ENCODE data around the gene CLEC1B. TPM values are rescaled to one million over a fixed set of nuclear protein-coding genes. Genes with fewer than 3 reads are reported as not detected.
"Not testable (repeated sequence)": the region's sequence is repeated elsewhere in the genome, so short reads cannot be mapped to it uniquely, and the experiment has no call there.

The CLEC1B gene
- total RNA-seq, 1 donor from 2014 or later, result not detected

DNA sequence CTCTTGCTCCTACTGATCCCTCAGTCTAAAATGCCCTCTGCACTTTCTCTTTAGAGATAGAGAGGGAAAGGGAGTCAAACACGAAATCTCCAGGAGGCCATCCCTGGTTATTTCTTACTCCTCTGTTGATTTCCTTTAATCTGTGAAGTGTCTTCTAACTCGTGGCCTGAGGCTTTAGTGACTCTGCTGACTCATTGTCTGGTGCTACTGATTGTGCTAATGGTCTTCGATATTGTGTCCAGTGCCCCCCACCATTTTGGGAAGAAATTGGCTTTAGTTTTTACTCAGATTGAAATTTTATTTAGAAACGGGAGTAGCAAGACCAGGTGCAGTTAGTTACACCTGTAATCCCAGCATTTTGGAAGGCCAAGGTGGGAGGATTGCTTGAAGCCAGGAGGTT, 32.4 kb upstream of the CLEC1B start:
- no peaks in the 10 kb centered on the region for H3K9me3 Mint-ChIP-seq (ENCODE audit: unreplicated experiment)
- DNase-seq (ENCODE audit: low spot score), result no peak
- H3K27me3 Mint-ChIP-seq (ENCODE audit: unreplicated experiment), result peaks cover 1% of the 10 kb centered on the region
- H3K27ac Mint-ChIP-seq (ENCODE audit: unreplicated experiment), result peak overlapping the region; percentile 26
- TF ChIP-seq, protein P1, sequence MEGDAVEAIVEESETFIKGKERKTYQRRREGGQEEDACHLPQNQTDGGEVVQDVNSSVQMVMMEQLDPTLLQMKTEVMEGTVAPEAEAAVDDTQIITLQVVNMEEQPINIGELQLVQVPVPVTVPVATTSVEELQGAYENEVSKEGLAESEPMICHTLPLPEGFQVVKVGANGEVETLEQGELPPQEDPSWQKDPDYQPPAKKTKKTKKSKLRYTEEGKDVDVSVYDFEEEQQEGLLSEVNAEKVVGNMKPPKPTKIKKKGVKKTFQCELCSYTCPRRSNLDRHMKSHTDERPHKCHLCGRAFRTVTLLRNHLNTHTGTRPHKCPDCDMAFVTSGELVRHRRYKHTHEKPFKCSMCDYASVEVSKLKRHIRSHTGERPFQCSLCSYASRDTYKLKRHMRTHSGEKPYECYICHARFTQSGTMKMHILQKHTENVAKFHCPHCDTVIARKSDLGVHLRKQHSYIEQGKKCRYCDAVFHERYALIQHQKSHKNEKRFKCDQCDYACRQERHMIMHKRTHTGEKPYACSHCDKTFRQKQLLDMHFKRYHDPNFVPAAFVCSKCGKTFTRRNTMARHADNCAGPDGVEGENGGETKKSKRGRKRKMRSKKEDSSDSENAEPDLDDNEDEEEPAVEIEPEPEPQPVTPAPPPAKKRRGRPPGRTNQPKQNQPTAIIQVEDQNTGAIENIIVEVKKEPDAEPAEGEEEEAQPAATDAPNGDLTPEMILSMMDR (IDR thresholded peaks at IDR 0.05; ENCODE audit: unreplicated experiment), result no peak
- H3K4me3 Mint-ChIP-seq (ENCODE audit: unreplicated experiment), result no peak overlapping the region
- peaks cover 9% of the 10 kb centered on the region for H3K4me1 Mint-ChIP-seq (ENCODE audit: unreplicated experiment)
- H3K36me3 Mint-ChIP-seq (ENCODE audit: low read depth, unreplicated experiment), result no peaks in the 10 kb centered on the region

DNA sequence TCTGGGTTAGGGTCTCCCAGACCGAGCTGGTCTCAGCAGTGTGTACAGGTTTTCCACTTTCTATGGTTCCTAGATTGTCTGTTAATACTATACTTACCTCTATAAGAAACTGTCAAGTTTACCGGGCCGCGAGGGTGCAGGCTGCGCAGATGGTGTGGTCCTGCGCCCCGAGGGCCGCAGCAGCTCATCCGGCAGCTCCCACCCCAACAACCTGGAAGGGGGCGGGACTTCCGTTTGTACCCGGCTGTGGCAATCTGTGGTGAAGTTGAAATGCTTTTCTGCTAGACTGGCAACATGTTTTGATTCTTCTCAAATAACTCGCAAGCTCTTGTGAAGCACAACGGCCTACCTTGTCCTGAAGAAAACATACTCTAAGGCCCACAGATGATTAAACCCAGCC, 31.5 kb upstream of the CLEC1B start, which contains the start of gene CLEC9A:
Gene CLEC9A, plus strand, starts transcription at position 237 of the 400 bp plus-strand sequence. CDS start 22,006 bp downstream, outside the sequence.
- Mint-ChIP-seq H3K36me3 (ENCODE audit: low read depth, unreplicated experiment) (no peaks in the 10 kb centered on the region), H3K9me3 (ENCODE audit: unreplicated experiment) (no peaks in the 10 kb centered on the region), H3K27me3 (ENCODE audit: unreplicated experiment) (peaks cover under 1% of the 10 kb centered on the region), H3K4me3 (ENCODE audit: unreplicated experiment) (no peak within 1 kb of the TSS), H3K4me1 (ENCODE audit: unreplicated experiment) (peaks cover 9% of the 10 kb centered on the region), H3K27ac (ENCODE audit: unreplicated experiment) (peak within 1 kb of the TSS; percentile 26)
- no peak for DNase-seq (ENCODE audit: low spot score)
- TF ChIP-seq, protein P1 (IDR thresholded peaks at IDR 0.05; ENCODE audit: unreplicated experiment), result no peak

DNA sequence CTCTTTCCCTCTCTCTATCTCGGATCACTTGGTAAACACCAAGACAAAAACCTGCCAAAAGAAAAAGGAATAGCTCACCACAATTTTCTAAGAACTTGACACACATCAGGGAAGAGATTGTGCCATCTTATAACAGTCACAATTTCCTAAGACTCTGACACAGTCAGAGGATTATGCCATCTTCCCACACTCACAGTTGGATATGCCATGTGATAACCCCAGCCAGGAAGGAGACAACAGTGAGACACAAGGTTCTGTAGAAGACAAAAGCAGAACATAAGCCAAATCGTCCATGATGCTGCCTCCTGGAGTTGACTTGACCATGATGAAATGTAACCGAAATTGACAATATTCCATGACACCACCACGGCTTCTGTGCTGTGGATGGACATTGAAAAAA, 28.8 kb upstream of the CLEC1B start:
- no peaks in the 10 kb centered on the region for H3K27me3 Mint-ChIP-seq (ENCODE audit: unreplicated experiment)

DNA sequence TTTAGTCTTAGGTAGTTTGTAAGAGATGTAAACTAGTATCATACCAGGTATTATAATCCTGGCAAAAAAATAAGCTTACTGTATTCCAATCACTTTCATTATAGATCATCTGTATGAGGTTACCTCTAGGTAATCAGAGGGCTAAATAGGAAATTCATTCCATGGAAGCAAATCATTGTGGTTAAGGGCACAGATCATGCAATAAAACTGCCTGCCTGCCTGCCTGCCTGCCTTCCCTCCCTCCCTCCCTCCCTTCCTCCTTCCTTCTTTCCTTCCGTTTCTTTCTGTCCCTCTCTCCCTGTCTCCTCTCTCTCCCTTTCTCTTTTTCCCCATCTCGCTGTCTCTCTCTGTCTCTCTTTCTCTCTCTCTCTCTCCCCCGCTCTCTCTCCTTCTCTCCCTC, 28.4 kb upstream of the CLEC1B start:
- no peak overlapping the region for H3K27ac Mint-ChIP-seq (ENCODE audit: unreplicated experiment)
- H3K27me3 Mint-ChIP-seq (ENCODE audit: unreplicated experiment), result no peaks in the 10 kb centered on the region
- H3K4me1 Mint-ChIP-seq (ENCODE audit: unreplicated experiment), result peaks cover 3% of the 10 kb centered on the region
- DNase-seq (ENCODE audit: low spot score), result no peak
- TF ChIP-seq, protein P1 (IDR thresholded peaks at IDR 0.05; ENCODE audit: unreplicated experiment), result no peak
- H3K36me3 Mint-ChIP-seq (ENCODE audit: low read depth, unreplicated experiment), result no peaks in the 10 kb centered on the region
- no peaks in the 10 kb centered on the region for H3K9me3 Mint-ChIP-seq (ENCODE audit: unreplicated experiment)
- no peak overlapping the region for H3K4me3 Mint-ChIP-seq (ENCODE audit: unreplicated experiment)

More for the DNA sequence above, 28.8 kb upstream of the CLEC1B start:
- no peaks in the 10 kb centered on the region for H3K9me3 Mint-ChIP-seq (ENCODE audit: unreplicated experiment)
- H3K4me1 Mint-ChIP-seq (ENCODE audit: unreplicated experiment), result peaks cover 3% of the 10 kb centered on the region
- no peaks in the 10 kb centered on the region for H3K36me3 Mint-ChIP-seq (ENCODE audit: low read depth, unreplicated experiment)
- H3K4me3 Mint-ChIP-seq (ENCODE audit: unreplicated experiment), result no peak overlapping the region
- H3K27ac Mint-ChIP-seq (ENCODE audit: unreplicated experiment), result no peak overlapping the region
- no peak for DNase-seq (ENCODE audit: low spot score)
- TF ChIP-seq, protein P1 (IDR thresholded peaks at IDR 0.05; ENCODE audit: unreplicated experiment), result no peak

DNA sequence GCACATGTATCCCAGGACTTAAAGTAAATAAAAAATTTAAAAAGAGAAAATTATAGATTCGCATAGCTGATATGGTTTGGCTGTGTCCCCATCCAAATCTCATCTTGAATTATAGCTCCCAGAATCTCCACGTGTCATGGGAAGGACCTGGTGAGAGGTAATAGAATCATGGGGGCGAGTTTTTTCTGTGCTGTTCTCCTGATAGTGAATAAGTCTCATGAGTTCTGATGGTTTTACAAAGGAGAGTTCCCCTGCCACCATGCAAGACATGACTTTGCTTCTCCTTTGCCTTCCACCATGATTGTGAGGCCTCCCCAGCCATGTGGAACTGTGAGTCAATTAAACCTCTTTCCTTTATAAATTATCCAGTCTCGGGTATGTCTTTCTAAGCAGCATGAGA, 27.7 kb upstream of the CLEC1B start:
- not testable (repeated sequence) for H3K27ac Mint-ChIP-seq (ENCODE audit: unreplicated experiment); H3K27me3 Mint-ChIP-seq (ENCODE audit: unreplicated experiment); H3K4me3 Mint-ChIP-seq (ENCODE audit: unreplicated experiment); H3K36me3 Mint-ChIP-seq (ENCODE audit: low read depth, unreplicated experiment); H3K4me1 Mint-ChIP-seq (ENCODE audit: unreplicated experiment); H3K9me3 Mint-ChIP-seq (ENCODE audit: unreplicated experiment); DNase-seq (ENCODE audit: low spot score)
